NCI-H1436 (cell line): ENCODE measurements around the gene BRAT1.

Experiments used
- DNase-seq: peaks from one replicate; lab custom pipeline; 2025; lab: John Stamatoyannopoulos, UW

BRAT1 gene

DNA sequence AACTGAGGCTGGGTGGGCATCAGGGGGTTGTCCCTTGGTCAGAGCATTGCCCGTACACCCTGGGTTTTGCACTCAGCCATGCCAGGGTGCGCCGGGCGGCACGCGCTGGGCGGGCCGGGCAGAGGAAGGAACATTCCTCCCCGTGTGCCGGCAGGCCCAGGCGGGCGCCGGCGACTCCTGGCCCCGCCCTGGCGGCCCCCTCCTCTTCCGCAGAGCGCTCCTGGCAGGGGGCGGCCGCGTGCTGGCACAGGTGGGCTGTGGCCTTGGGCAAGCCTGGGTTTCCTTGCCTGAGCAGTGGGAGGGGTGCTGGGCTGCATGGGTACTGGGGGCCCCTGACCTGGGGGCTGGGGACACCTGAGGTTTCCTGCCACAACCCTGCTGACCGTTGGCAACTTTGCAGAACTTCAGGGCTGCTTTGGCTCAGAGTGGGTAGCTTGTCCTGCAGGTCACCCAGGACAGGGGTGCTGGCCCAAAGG is 31.8 kb downstream of the BRAT1 start:
- DNase-seq = peak; percentile 29

DNA sequence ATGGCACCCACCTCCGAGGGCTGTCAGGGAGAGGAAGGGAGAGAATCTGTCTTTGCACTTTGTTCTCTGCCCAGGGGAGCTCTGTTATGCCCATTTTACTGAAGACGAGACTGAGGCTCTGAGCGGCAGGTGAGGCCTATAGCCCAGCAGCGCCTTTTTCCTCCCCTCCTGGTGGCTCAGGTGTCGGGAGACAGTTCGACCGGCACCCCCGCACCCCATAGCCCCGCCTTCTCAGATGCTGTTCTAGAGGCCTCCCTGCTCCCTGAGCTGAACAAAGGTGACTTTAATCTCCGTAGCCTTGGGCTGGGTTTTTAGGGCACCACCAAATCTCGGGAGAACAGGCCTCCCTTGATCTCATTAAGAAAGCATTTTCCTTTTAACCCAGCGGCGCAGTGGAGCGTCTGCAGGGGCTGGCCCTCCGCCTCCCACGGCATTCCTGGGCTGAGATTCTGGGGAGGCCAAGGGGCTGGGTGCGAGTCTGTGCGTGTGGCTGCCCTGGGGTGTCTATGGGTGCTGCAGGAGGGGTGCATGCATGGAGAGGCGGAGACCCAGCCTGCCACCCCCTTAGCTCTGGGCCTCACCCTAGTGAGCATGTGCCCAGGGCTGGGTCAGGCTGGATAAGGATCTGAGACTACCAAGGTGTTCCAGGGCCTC is 32.4 kb downstream of the BRAT1 start:
- DNase-seq = peak; percentile 16

DNA sequence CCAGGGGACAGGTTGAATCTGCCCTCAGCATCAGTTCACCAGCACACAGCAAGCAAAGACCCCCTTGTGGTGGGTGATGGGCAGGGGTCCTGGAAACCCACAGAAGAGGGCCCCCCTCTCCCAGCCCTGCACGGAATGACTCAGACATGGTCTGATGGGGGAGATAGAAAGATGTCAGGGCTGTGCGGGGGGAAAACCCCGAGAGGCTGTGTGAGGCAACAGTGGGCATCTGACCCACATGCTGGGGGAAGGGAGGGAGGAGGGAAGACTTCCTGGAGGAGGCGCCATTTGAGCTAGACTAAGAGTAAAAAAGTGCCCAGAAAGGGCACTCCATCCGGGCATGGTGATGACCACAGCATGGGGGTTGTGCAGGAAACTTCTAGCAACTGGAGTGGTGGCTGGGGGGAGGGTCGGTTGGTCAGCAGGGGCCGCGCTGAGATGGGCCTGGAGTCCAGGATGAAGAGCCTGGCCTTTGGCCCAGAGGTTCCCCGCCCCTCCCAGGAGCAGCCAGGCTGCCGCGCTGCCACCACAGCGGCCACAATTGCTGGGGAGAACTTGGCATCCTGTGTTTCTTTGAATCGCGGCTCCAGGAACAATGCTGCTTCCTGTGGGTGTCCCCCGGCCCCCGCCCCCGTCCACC is 33.3 kb downstream of the BRAT1 start:
- no peak for DNase-seq

DNA sequence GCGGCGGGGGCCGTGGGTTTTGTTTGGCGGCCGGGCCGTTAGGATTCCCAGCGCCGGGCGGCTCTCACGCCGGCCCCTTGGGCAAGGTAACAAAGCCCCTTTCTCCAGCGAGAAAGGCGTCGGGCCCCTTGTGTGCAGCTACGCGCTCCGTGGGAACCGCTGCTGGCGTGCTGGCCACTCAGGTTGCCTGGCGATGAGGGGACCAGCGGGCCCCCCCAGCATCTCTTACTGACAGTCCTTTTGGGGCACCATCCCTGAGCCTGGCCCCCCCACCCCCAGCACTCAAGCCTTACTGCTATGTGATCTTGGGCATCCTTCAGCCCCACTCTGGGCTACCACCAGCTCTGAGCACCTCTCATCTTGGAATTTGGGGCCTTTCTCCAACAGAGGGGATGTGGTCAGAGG is 34.0 kb downstream of the BRAT1 start:
- DNase-seq = no peak

DNA sequence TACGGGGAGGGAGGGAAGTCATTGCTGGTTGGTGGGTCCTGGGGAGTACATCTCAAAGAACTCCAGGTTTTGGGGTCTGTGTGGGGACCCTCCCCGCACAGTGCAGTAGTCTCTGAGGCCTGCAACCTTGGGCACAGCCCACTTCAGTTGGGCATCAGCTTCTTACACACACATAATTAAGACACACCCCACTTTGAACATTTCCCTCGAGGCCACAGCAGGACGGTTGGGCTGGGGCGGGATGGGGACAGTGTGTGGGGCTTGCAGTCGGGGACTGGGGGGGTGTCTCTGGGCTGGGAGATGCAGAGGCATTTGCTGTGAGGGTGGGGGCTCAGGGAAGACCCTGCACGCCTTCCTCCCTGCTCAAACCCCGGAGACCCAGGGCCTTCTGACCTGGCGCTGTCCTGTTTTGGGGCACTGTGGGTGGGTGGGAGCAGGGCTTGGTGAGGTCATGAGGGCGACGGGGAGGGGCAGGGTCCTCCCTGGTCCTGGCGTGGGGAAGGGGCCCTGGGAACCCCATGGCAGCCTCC is 34.5 kb downstream of the BRAT1 start:
- no peak for DNase-seq

DNA sequence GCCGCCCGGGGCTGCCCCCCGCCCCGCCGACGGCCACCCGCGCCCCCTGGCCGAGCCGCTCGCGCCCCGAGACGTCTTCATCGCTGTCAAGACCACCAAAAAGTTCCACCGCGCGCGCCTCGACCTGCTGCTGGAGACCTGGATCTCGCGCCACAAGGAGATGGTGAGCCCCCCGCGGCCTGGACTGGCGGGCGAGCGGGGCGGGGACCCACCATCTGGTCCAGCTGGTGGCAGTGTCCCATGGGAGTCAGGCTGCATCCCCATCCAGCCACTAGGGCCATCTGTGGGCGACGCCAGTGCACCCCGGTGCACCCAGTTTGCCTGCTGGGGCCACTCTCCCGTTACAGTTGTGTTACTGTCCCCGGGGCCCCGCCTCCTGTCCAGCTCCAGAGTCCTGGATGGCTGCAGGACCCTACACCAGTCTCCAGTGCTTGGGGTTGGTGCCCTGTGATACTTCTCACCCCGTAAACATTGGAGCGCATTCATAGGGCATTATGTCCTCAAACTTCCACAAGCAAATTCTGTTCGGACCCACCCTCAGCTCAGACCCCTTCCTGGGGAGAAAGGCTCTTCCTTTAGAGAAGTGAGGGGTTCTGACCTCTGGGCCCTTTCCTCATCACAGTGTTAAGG is 35.1 kb downstream of the BRAT1 start:
- DNase-seq = no peak

DNA sequence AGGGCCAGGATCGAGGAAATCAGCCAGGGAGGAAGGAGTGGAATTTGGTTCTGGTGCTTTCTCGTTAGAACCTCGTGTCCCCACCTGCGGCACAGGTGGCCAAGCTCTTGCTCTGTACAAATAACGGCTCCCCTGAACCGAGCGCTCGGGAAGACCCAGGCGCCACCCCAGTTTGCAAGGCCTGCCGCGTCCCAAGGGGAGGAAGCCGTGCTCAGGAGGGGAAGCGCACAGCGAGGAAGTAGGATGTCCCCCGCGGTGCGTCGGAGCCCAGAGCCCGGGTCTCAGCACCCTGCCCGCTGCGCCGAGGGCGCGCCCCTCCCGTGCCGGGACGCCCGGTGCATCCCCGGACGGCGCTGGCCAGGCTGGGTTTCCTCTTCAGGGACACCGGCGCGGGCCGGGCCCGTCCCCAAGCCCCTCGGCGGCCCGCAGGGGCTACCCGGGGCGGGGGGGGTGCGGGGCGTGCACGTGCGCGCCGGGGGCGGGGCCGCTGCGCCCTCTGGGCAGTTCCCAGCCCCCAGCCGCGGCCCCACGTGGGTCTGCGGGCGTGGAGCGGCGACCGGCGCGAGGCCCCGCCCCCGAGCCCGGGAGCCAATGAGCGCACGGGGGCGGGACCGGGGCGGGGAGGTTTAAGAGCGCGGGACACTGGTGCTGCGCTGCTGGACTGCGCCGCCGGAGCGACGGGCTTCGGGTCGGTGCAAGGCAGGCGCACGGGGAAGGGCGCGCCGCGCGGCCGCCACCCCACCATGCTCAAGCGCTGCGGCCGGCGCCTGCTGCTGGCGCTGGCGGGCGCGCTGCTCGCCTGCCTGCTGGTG is 36.0 kb downstream of the BRAT1 start, which contains the start of gene LFNG:
Gene LFNG (plus strand): TSS at position 656 of the 812 bp plus-strand sequence. CDS start 88 bp downstream, at position 744.
- peak; percentile 84 for DNase-seq

DNA sequence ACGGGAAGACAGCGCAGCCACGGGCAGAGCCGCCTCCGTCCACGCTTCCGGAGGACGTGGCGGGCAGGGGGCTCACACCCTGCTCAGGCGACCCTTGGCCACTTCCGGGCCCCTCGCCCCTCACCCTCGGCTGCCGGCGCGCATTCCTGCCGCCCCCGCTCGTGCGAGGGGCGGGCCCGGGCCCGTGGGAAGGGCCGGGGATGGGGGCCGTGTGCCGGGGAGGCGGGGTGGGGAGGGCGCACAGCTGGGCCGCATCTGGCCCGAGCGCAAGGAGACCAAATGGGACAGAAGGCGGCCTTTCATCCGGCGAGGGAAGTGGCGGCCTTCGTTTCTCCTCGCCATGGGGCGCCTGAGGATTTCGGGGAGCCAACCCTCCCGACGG is 36.6 kb downstream of the BRAT1 start:
- DNase-seq = no peak

DNA sequence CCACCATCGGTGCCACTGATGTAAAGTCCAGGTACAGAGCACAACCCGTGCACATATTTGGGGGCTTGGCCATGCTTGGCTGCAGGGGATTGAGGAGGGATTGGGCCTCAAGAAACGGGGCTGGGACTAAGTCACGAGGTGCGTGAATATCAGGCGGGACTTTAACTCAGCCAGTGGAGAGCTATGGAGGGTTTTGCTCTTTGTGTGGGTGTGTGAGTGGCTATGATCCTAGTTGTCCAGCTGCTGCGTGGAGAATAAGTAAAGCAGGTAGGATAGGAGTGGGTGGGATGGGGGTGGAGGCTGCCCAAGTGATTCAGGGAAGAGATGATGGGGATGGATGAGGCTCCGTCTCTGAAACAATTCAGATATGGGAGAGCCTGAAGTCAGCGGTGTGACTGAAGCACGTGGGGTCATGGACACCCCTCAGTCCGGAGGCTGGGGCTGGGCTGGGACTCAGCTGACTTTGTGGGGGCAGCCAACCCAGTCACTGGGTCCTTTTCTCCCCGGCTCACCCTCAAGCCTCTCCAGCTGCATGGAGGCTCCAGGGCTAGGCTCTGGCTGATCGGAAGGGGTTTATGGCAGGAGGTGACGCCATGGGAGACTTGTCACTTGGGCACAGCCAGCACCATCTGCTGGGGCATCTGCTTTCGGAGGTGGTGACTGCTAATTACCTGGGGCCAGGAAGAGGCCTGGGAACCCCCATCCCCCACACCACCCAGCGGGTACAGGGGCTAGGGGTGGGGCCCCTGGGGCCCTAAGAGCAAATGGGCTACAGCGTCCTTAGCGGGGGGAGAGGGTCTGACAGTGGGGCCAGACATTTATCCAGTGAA is 37.4 kb downstream of the BRAT1 start:
- DNase-seq = no peak

DNA sequence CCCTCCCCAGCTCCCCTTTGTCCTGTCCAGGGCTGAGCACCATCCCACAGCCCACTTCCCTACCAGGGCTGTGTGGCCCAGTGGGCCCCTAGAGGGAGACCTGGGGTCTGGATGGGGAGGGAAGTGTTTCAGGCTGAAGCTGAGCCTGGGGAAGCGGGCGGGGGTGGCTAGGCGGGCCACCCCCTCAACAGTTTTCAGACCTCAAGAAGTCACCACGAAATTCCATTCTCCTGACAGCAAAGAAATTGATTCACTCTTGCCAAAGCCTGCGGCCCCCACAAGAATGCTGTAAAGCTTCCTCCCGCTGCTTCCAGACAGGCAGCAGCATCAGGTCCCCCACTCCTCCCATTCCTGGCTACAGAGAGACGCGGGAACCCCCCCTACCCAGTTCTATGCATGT is 38.3 kb downstream of the BRAT1 start:
- DNase-seq = no peak

DNA sequence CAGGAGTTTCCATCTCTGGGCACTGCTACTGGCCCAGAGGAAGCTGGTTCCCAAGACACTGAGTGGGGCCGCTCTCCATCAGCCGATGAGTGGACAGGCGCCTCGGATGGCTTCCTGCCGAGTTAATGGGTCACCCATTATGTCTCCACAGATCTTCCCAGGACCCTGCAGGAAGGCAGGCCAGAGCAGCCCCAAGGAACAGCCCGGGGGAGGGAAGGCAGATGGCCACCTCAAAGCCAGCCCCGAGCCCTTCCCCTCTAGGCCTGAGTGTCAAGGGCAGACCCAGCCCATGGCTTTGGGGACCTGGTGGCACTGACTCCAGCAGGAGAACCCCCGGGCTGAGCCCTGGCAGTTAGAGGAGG is 39.1 kb downstream of the BRAT1 start:
- no peak for DNase-seq

DNA sequence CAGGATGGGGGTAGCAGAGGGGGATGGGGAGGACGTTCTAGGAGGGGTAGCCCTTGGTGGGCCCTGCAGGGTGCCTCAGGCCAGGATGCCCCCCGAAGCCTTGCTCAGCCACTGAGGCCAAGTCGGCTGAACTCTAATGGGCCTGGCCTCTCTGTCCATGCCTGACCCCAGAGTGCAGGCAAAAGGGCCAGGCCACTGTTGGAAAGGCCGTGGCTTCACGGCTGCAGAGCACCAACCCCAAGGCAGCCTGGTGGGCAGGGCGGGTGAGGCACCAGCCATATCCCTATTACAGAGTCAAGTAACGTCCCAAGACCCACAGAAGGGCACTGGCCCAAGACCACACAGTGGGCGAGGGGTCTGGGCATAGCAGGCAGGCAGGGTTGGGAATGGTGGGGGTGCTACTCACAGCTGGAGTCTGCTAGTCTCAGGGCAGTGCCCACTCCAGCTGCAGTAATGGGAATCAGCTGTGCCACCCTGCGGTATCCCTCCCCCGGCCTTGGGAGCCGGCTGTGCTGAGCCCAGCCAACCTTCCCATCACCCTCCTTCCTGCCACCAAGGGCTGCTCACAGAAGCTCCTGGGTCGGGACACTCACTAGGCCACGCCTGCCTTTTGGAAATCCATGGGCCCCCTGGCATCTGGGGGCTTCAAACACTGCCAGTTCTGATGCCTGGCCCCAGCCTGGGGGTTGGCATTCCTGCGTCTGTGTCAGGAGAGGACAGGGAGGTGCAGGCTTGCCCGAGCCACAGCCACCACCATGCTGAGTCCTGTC is 39.7 kb downstream of the BRAT1 start:
- DNase-seq = no peak

DNA sequence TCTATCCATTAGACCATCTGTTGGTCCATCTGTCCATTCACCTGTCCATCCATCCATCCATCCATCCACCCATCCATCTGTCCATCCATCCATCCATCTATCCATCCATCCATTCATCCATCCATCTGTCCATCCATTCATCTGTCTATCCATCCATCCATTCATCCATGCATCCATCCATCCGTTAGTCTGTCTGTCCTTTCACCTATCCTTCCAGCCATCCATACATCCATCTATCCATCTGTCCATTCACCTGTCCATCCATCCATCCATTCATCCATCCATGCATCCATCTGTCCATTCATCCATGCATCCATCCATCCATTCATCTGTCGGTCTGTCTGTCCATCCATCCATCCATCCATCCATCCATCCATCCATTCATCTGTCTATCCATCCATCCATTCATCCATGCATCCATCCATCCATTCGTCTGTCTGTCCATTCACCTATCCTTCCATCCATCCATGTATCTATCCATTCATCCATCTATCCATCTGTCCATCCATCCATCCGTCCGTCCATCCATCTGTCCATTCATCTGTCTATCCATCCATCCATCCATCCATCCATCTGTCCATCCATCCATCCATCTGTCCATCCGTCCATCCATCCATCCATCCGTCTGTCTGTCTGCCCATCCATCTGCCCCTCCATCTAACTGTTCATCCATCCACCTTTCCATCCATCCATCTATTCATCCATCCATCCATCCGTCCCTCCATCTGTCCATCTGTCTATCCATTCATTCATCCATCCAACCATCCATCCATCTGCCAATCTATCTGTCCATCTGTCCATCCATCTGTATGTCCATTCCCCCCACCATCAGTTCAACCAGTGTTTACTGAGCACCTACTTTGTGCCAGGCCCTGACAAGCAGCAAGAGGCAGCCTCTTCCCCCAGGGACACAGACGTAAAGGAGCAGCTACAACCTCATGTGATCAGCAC is 40.6 kb downstream of the BRAT1 start:
- DNase-seq = no peak

DNA sequence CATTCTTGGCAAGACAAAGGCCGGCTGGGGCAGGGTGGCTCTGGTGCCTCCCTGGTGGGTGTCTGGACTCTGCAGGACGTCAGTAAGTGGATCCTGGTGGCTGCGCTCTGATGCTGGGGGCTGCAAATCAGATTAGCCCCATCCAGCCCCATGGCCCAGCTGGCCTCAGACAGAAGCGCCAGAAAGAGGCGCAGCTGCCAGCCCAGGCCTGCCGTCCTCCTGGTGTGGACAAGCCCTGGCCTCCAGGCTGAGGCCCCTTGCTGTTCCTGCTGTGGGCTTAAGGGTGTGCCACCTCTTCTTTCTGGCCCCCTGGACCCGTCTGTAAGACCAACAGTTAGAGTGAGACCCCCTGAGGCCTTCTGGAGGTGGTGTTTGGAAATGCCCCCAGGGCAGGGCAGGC is 41.6 kb downstream of the BRAT1 start:
- no peak for DNase-seq

DNA sequence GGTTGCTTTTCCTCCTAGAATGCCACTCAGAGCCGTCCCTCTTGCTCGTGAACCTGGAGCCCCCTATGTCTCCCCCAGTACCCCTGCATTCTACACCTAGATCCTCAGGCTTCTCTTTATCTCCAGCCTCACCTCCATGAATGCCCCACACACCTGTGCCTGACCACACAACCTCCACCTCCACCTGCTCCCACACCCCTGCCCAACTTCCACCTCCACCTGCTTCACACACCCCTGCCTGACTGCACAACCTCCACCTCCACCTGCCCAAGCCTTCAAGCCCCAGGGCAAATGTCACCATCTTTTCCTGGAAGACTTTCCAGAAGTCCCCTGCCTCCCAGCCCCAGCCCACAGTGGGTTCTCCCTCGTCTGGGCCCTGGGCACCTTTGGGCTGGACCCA is 42.6 kb downstream of the BRAT1 start:
- no peak for DNase-seq

DNA sequence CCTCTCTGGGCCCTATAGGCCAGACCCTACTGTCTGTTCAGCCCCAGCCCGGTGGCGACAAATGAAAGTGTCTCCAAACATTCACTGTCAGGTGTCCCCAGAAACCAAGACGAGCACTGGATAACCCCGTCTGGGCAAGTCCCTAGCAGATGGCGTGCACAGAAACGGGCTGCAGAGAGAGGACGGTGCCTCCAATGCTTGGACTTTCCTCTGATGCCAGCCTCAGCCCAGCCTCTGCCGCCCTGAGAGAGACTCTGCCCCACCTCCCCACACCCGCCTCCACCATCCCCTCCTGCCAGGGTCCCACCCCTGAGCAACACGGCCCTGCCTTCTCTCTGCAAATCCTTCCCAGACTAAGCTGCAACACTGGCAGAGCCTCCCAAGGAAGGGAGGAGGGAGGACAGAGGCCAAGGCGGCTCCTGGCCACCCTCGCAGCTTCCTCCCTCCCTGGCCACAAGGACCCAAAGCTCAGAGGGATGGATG is 43.1 kb downstream of the BRAT1 start:
- no peak for DNase-seq

DNA sequence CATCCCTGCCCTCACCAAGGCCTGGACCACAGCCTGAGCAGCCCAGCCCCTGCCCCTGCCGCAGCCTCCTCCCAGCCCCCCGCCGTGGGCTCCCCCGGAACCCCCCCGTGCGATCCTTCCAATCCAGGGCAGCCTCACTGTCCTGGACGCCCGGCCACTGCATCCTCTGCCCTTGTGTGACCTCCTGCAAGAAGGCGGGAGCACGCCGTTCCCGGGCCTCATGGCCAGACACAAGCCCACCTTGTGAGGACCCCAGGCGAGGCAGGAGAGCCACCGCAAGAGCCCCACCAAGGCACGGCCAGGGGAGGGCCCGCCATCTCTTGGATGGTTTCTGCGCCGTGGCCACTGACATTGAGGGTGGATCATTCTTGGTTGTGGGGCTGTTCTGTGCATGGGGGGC is 43.6 kb downstream of the BRAT1 start:
- no peak for DNase-seq

DNA sequence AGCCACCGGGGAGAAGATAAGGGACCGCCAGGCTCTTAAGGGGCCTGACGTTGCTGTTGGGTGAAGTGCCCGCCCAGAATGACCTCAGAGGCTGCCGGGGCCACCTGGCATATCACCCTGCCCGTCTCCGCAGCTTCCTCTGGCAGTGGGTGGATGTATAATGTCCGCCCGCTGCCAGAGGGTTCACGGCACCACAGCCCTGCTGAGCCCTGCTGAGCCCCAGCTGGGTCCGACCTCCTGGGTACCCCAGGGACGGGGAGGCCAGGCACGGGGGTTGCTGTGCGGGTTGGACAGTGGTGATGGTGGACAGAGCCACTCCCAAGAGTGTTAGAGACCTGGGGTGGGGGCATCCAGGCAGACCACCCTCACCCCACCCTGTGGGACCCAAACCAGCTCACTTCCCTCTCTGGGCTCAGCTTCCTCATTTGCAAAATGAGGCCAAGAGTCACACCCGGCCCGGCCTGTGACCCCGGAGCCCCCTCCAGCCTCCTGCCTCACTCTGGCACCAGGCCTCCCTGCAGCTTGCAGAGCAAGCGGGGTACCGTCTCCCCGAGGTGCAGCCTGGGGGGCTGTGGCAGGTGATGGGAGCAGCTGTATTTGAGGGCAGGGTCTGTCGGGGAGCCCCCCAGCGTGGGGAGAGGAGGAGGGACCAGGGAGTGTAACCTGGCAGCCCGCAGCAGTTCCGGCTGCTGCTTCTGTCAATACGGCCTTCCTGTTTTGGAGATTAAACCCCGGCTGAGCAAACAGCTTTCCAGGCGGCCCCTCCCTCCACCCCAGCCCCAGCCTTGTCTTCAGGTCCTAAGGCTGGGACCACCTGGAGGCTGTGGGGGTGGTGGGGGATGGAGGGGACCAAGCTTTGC is 44.2 kb downstream of the BRAT1 start:
- DNase-seq = no peak
